CD4-positive, alpha-beta T cell treated with Interleukin-6 for 4 hours (primary cell): Measurements from ENCODE around the gene CRADD.
"Not testable (repeated sequence)": the region's sequence is repeated elsewhere in the genome, so short reads cannot be mapped to it uniquely, and the experiment has no call there.

Source experiments
- DNase-seq: peaks from one replicate; pipeline ENCODE4 v3.0.0-alpha.2; 2020; ENCODE audit warnings: mixed read lengths

The CRADD gene

GRCh38 chr12:93850481-93851256, 173.5 kb downstream of the CRADD start:
- DNase-seq = no peak

GRCh38 chr12:93851257-93851671, 174.1 kb downstream of the CRADD start:
- peak; percentile 22 for DNase-seq

DNA sequence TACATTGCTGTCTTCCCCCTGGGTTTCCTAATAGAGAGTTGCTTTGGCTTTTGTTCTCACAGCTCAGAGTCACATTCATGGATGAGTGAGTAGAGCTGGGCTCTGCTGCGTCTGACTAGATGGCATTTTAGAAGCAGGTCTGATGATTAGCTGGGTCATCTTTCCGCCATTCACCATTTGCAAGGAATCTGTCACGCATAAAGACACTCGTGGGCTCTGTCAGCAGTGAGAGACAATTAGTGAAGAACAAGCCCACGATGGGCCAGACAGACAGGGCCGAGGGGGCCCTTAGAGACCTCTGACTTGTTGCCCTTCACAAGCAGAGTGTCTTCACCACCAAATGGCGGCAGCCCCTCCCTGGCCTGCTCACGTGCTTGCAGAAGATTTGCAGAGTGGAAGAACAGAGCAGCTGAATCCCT, 175.0 kb downstream of the CRADD start:
- DNase-seq = no peak

- no peak for DNase-seq
These were observed 176.7 kb downstream of the CRADD start for GRCh38 chr12:93853698-93854478.

DNA sequence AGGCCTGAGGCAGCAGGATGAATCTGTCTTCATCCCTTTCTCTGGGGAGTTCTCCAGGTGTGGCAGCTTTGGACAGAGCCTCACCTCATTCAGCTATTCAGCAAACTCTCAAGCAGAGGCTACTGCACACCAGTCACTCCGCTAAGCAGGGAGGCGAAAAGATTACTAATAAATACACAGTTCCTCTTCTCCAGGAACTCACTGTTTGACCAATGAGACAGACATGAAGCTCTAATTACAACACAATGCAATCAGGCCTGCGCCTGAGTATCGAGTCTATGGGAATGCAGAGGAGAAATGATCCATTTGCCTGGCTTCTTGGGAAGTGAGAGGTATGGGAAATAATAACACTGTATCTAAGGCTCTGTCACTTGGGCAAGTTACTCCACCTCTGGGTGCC, 178.1 kb downstream of the CRADD start:
- no peak for DNase-seq

DNA sequence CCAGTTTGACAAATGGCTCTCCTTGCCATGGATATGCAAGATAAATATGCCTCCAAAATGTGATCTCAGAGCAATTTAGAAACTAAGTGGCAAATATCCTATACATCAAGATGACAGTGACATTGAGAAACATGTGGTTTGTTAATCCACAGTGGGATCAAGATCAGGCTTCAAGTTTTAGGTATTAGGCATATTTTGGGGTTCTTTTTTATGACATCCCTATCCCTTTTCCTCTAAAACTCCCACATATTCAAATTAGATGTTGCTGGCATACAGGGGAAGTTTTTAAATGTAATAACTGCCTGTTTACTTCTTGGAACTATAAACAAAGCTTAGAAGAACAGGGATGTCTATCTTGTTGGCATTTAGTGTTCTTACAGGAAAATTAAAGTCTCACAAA, 179.4 kb downstream of the CRADD start:
- no peak for DNase-seq

DNA sequence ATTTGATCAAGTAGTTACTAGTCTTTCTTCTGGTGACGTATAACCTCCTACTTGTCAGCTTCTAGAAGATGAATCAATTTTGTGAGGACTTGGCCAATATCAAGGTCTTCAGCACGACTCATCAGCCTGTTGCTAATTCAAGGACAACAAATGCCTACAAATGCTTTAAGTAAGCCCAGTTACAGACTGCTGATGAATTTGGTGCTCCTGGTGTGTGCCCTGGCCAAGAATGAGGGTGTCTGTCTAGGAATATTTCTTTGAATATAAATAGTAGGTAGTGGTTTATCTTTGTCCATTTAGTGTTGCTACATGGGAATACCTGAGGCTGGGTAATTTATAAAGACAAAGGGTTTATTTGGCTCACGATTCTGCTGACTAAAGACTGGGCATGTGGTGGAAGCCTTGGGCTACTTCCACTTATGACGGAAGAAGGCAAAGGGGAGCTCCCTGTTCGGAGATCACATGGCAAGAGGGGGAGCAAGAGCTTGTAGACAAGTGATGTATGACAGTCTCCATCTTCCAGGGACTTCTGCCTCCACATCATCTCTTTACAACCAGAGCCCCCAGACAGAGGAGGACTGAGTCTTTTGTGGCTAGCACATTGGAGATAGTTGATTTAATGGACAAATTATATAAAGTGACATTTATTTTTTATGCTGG, 180.2 kb downstream of the CRADD start:
- DNase-seq = no peak

- no peak for DNase-seq
These were observed 180.8 kb downstream of the CRADD start for GRCh38 chr12:93857991-93858447.

GRCh38 chr12:93860668-93861373, 183.6 kb downstream of the CRADD start:
- DNase-seq = no peak

- DNase-seq = no peak
These were observed 185.2 kb downstream of the CRADD start for GRCh38 chr12:93862424-93862823.

- no peak for DNase-seq
These were observed 188.6 kb downstream of the CRADD start for GRCh38 chr12:93865751-93866150.

- no peak for DNase-seq
These were observed 191.6 kb downstream of the CRADD start for GRCh38 chr12:93868771-93869170.

DNA sequence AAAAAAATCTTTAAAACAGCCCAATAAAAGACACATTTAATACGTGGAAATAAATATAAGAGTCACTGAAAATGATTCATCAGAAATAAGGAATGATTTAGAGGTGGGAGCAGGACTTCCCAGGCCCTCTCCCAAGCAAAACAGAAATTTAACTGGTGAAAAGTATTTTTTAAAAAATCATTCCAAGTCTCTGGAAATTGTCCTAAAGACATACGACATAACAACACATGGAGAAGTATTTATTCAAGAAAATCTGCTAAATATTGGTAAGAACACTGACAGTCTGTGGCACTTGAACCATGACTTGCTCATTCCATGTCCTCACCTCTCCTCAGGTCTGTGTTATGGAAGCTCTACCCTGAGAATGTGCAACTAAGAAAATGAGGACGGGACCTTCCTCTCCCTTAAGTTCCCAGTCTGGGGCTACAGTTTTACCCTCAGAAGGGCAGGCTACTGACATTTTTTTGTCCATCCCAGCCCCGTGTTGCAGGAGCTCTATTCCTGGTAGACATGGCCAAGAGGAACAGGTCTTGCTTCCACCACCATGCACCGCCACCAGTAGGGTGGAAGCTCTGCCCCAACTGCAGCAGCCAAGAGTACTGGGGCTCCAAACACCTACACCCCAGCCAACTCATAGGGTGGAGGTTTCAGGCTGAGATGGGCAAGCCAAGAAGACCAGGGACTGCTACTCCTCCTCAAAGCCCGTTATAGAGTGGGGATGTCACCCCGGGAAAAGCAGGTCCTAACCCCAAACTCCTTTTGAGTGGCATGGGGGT, 193.0 kb downstream of the CRADD start:
- DNase-seq = no peak

GRCh38 chr12:93871566-93871965, 194.4 kb downstream of the CRADD start:
- not testable (repeated sequence) for DNase-seq

DNA sequence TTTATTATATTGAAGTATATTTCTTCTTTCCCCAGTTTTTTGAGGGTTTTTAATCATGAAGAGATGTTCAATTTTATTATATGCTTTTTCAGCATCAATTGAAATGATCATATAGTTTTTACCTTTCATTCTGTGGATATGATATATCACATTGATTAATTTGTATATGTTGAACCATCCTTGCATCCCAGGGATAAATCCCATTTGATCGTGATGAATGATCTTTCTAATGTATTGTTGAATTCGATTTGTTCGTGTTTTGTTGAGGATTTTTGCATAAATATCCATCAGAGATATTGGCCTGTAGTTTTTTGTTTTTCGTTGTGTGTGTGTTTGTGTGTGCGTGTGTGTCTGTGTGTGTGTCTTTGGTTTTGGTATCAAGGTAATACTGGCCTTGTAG, 196.4 kb downstream of the CRADD start:
- no peak for DNase-seq

DNA sequence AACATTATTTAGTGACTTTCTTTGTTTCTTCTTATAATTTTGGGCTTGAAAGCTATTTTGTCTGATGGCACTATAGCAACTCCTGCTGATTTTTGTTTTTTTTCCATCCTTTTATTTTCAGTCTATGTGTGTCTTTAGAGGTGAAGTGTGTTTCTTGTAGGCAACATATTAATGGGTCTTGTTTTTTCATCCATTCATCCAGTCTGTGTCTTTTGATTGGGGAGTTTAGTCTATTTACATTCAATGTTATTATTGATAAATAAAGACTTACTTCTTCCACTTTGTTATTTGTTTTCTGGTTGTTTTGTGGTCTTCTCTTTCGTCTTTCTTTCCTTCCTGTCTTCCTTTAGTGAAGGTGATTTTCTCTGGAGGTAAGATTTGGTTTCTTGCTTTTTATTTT, 198.0 kb downstream of the CRADD start:
- DNase-seq = no peak

- DNase-seq = no peak
These were observed 199.2 kb downstream of the CRADD start for GRCh38 chr12:93876360-93876759.

DNA sequence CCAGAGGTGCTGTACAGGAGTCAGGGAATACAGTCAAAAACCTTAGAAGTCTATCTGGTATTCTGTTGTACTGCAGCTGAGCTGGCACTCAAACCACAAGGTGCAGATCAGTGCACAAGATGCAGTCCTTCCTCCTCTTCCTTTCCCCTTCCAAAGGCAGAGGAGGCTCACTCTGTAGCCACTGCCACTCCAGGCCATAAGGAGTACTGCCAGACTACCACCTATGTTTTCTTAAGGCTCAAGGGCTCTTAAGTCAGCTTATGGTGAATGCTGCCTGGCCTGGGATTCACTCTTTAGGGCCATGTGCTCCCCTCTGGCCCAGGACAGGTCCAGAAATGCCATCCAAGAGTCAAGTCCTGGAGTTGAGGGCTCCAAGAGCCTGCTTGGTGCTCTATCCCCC, 200.3 kb downstream of the CRADD start:
- DNase-seq = no peak

GRCh38 chr12:93879476-93880421, 202.6 kb downstream of the CRADD start:
- DNase-seq = no peak

DNA sequence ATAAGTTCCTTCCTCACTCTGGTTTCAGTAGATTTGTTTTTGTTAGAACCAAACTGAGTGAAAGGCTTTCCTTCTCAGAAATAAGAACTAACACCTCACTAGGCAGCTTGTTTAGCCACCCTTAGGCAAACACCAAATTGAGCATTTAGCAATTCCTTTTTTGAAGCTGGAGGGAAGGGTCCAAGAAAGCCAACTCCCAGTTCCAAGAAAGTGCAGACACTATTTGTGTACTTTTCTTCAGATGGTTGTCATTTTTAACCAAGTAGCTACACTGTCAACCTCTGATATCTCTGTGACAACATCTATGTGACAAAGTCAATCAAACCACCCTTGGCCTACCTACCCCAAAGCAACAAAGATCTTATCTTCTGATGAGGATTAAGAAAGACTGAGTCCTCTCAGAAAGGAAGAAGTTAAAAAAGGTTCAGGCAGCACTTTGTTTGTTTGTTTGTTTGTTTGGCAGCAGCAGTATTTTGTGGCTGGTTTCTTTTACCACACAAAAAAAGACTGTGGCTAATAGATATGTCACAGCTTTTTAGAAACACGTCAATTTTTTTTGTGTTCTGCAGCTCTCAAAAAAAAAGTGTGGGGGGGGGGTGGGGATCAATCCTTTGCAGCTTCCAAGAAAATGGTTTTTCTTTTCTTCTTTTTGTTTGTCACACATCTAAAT, 203.8 kb downstream of the CRADD start:
- no peak for DNase-seq
